HEK293 (cell line): Measurements from ENCODE around the gene TRIM27.

ENCODE experiments used
- CTCF ChIA-PET: fragments of 350-600 bp; formaldehyde crosslinking; extraction: SDS; loops from one replicate; lab custom pipeline; 2021; ENCODE audit warnings: antibody characterized with exemption; lab: Yijun Ruan, JAX
- POLR2A ChIA-PET: fragments of 300-600 bp; formaldehyde crosslinking; extraction: SDS; loops from one replicate; lab custom pipeline; 2020; ENCODE audit warnings: antibody characterized with exemption, inconsistent platforms; lab: Yijun Ruan, JAX
- H3K27ac ChIP-seq: fragments of 200-500 bp; sonication (Bioruptor generic); 2 replicates; pipeline ENCODE4 v1.5.1; 2014; ENCODE audit warnings: low read depth, low read length, control low read depth, inconsistent platforms; ENCODE audit errors: extremely low read depth
- H3K36me3 ChIP-seq, 2 experiments: fragments of 200-500 bp in 1 of 2; sonication (Bioruptor generic) in 1 of 2; 1 replicate in 1 of 2; 2 replicates in 1 of 2; pipeline ENCODE4 v1.5.1; 2014 to 2017; ENCODE audit warnings: inconsistent platforms in 2 of 2, low read length in 2 of 2; ENCODE audit not compliant: control insufficient read depth in 2 of 2, insufficient read depth in 1 of 2
- H3K4me1 ChIP-seq: fragments of 200-500 bp; sonication (Bioruptor generic); 2 replicates; pipeline ENCODE4 v1.5.1; 2014; ENCODE audit warnings: mild to moderate bottlenecking, low read length, inconsistent platforms; ENCODE audit not compliant: control insufficient read depth, insufficient read depth
- H3K4me3 ChIP-seq: 2 replicates; pipeline ENCODE4 v1.5.1; 2011; ENCODE audit warnings: low read depth, mild to moderate bottlenecking, control low read depth, low read length, moderate library complexity
- H3K9me3 ChIP-seq: fragments of 200-500 bp; sonication (Bioruptor generic); 2 replicates; pipeline ENCODE4 v1.5.1; 2014; ENCODE audit warnings: low read depth, low read length, inconsistent platforms; ENCODE audit not compliant: control insufficient read depth, insufficient read depth
- GLI4 ChIP-seq: fragments of 450-650 bp; formaldehyde crosslinking; IDR thresholded peaks from 2 replicates; pipeline ENCODE4 v1.5.1; 2016; ENCODE audit warnings: missing biosample characterization, missing genetic modification characterization
- HIC1 ChIP-seq: fragments of 450-650 bp; formaldehyde crosslinking; IDR thresholded peaks from 2 replicates; pipeline ENCODE4 v1.5.1; 2016; ENCODE audit warnings: missing biosample characterization, missing genetic modification characterization
- KLF10 ChIP-seq: fragments of 450-650 bp; IDR thresholded peaks from 2 replicates; pipeline ENCODE4 v1.5.1; 2018; ENCODE audit warnings: missing biosample characterization, mild to moderate bottlenecking, missing genetic modification characterization
- SP2 ChIP-seq: fragments of 450-650 bp; formaldehyde crosslinking; IDR thresholded peaks from 2 replicates; pipeline ENCODE4 v1.5.1; 2016; ENCODE audit warnings: missing biosample characterization, missing genetic modification characterization
- ZBTB17 ChIP-seq: fragments of 450-650 bp; formaldehyde crosslinking; IDR thresholded peaks from 2 replicates; pipeline ENCODE4 v1.5.1; 2016; ENCODE audit warnings: missing biosample characterization, missing genetic modification characterization
- ZBTB20 ChIP-seq: fragments of 450-650 bp; formaldehyde crosslinking; IDR thresholded peaks from 2 replicates; pipeline ENCODE4 v1.5.1; 2016; ENCODE audit warnings: missing biosample characterization, missing genetic modification characterization
- ZBTB6 ChIP-seq: fragments of 450-650 bp; formaldehyde crosslinking; IDR thresholded peaks from 2 replicates; pipeline ENCODE4 v1.5.1; 2017; ENCODE audit warnings: missing biosample characterization, missing genetic modification characterization
- ZNF138 ChIP-seq: fragments of 450-650 bp; formaldehyde crosslinking; IDR thresholded peaks from 2 replicates; pipeline ENCODE4 v1.5.1; 2016; ENCODE audit warnings: missing biosample characterization, missing genetic modification characterization, borderline replicate concordance
- ZNF140 ChIP-seq: fragments of 450-650 bp; formaldehyde crosslinking; IDR thresholded peaks from 2 replicates; pipeline ENCODE4 v1.5.1; 2016; ENCODE audit warnings: missing biosample characterization, missing genetic modification characterization
- ZNF18 ChIP-seq: fragments of 450-650 bp; formaldehyde crosslinking; IDR thresholded peaks from 2 replicates; pipeline ENCODE4 v1.5.1; 2016; ENCODE audit warnings: missing biosample characterization, missing genetic modification characterization
- ZNF23 ChIP-seq: fragments of 450-650 bp; formaldehyde crosslinking; IDR thresholded peaks from 2 replicates; pipeline ENCODE4 v1.5.1; 2016; ENCODE audit warnings: missing biosample characterization, missing genetic modification characterization, borderline replicate concordance
- ZNF302 ChIP-seq: fragments of 450-650 bp; formaldehyde crosslinking; IDR thresholded peaks from 2 replicates; pipeline ENCODE4 v1.5.1; 2016; ENCODE audit warnings: missing biosample characterization, missing genetic modification characterization, low read depth
- ZNF354C ChIP-seq: fragments of 450-650 bp; formaldehyde crosslinking; IDR thresholded peaks from 2 replicates; pipeline ENCODE4 v1.5.1; 2016; ENCODE audit warnings: missing biosample characterization, missing genetic modification characterization, low read depth, borderline replicate concordance
- ZNF416 ChIP-seq: fragments of 450-650 bp; formaldehyde crosslinking; IDR thresholded peaks from 2 replicates; pipeline ENCODE4 v1.5.1; 2016; ENCODE audit warnings: missing biosample characterization, missing genetic modification characterization
- ZNF501 ChIP-seq: fragments of 450-650 bp; formaldehyde crosslinking; IDR thresholded peaks from 2 replicates; pipeline ENCODE4 v1.5.1; 2016; ENCODE audit warnings: missing biosample characterization, missing genetic modification characterization
- ZNF548 ChIP-seq: fragments of 450-650 bp; formaldehyde crosslinking; IDR thresholded peaks from 2 replicates; pipeline ENCODE4 v1.5.1; 2016; ENCODE audit warnings: missing biosample characterization, missing genetic modification characterization
- ZNF555 ChIP-seq: fragments of 450-650 bp; formaldehyde crosslinking; conservative IDR thresholded peaks from 2 replicates; pipeline ENCODE4 v1.5.1; 2017; ENCODE audit warnings: missing biosample characterization, mild to moderate bottlenecking, missing genetic modification characterization, inconsistent platforms
- ZNF558 ChIP-seq: fragments of 450-650 bp; formaldehyde crosslinking; IDR thresholded peaks from 2 replicates; pipeline ENCODE4 v1.5.1; 2016; ENCODE audit warnings: missing biosample characterization, missing genetic modification characterization
- ZNF560 ChIP-seq: fragments of 450-650 bp; formaldehyde crosslinking; IDR thresholded peaks from 2 replicates; pipeline ENCODE4 v1.5.1; 2017; ENCODE audit warnings: missing biosample characterization, missing genetic modification characterization, borderline replicate concordance
- ZNF658 ChIP-seq: fragments of 450-650 bp; formaldehyde crosslinking; IDR thresholded peaks from 2 replicates; pipeline ENCODE4; 2016; ENCODE audit warnings: missing biosample characterization, missing genetic modification characterization
- ZNF664 ChIP-seq: fragments of 450-650 bp; formaldehyde crosslinking; IDR thresholded peaks from 2 replicates; pipeline ENCODE4 v1.5.1; 2016; ENCODE audit warnings: missing biosample characterization, missing genetic modification characterization
- ZNF692 ChIP-seq: fragments of 450-650 bp; formaldehyde crosslinking; IDR thresholded peaks from 2 replicates; pipeline ENCODE4 v1.5.1; 2016; ENCODE audit warnings: missing biosample characterization, missing genetic modification characterization
- ZNF791 ChIP-seq: fragments of 450-650 bp; formaldehyde crosslinking; IDR thresholded peaks from 2 replicates; pipeline ENCODE4 v1.5.1; 2016; ENCODE audit warnings: missing biosample characterization, missing genetic modification characterization
- ZNF843 ChIP-seq: fragments of 450-650 bp; formaldehyde crosslinking; IDR thresholded peaks from 2 replicates; pipeline ENCODE4 v1.5.1; 2016; ENCODE audit warnings: missing biosample characterization, missing genetic modification characterization
- TF ChIP-seq, protein P1 (sequence below): fragments of 450-650 bp; IDR thresholded peaks from 2 replicates; pipeline ENCODE4 v1.5.1; 2018; ENCODE audit warnings: missing biosample characterization, missing genetic modification characterization

TRIM27 gene

DNA sequence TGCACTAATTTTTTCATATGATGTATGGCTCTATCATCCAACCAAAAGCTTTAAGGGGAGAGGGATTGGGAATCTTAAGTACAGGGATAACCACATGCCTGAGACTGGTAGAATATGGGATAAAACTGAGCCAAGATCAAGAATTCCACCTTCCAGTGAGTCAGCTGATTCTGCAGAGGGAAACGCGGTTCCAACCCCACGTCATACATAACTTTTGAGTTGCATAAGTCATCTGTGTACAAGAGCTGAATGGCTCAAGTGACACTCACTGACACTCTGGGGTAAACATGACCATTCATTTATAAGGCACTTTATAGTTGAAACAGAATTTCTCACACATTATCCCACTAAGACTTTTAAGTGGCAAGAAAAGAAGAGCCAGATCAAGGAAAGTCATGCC lies 16.4 kb downstream of the TRIM27 start:
- no peak for TF ChIP-seq KLF10
- no peak for TF ChIP-seq ZNF560 (tag by site-specific recombination)
- no peak for TF ChIP-seq ZNF843 (tag by site-specific recombination)
- TF ChIP-seq ZNF558 (tag by site-specific recombination) = no peak
- no peak for TF ChIP-seq ZNF302
- no peak for TF ChIP-seq ZBTB6
- no peak for TF ChIP-seq ZNF664 (tag by site-specific recombination)
- no peak for TF ChIP-seq HIC1 (tag by site-specific recombination)
- TF ChIP-seq ZNF692 = no peak
- TF ChIP-seq ZNF23 (tag by site-specific recombination) = no peak
- TF ChIP-seq ZNF18 = no peak
- no peak for TF ChIP-seq ZNF354C (tag by site-specific recombination)
- no peak for TF ChIP-seq ZNF140 (tag by site-specific recombination)
- no peak for TF ChIP-seq ZNF548
- no peak for TF ChIP-seq GLI4 (tag by site-specific recombination)
- TF ChIP-seq, protein P1, sequence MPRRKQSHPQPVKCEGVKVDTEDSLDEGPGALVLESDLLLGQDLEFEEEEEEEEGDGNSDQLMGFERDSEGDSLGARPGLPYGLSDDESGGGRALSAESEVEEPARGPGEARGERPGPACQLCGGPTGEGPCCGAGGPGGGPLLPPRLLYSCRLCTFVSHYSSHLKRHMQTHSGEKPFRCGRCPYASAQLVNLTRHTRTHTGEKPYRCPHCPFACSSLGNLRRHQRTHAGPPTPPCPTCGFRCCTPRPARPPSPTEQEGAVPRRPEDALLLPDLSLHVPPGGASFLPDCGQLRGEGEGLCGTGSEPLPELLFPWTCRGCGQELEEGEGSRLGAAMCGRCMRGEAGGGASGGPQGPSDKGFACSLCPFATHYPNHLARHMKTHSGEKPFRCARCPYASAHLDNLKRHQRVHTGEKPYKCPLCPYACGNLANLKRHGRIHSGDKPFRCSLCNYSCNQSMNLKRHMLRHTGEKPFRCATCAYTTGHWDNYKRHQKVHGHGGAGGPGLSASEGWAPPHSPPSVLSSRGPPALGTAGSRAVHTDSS (tag by site-specific recombination) = no peak
- no peak for TF ChIP-seq ZNF501
- TF ChIP-seq ZNF791 (tag by site-specific recombination) = no peak
- TF ChIP-seq ZBTB17 (tag by site-specific recombination) = no peak
- Histone ChIP-seq H3K4me3 (no peak overlapping the region), H3K9me3 (no peaks in the 10 kb centered on the region), H3K27ac (no peak overlapping the region), H3K4me1 (no peaks in the 10 kb centered on the region), H3K36me3 (peaks cover 55 to 99% of the 10 kb centered on the region in 2 experiments)
- ChIA-PET CTCF (interaction anchor here (1.8 kb wide), 1 partner anchor 109 kb away, joined by 4 read pairs; no protein-coding TSS in a partner anchor), POLR2A (no interaction called here)

GRCh38 chr6:28906669-28907068 lies 17.1 kb downstream of the TRIM27 start:
- Histone ChIP-seq H3K4me3 (no peak overlapping the region), H3K27ac (no peak overlapping the region), H3K36me3 (peaks cover 55 to 99% of the 10 kb centered on the region in 2 experiments), H3K4me1 (no peaks in the 10 kb centered on the region), H3K9me3 (no peaks in the 10 kb centered on the region)
- ChIA-PET POLR2A (interaction anchor here (1.1 kb wide), 1 partner anchor 11 kb away, joined by 3 read pairs; no protein-coding TSS in a partner anchor), CTCF (interaction anchor here (1.8 kb wide), 1 partner anchor 110 kb away, joined by 4 read pairs; no protein-coding TSS in a partner anchor)
- TF ChIP-seq ZNF555 (tag by site-specific recombination) (no peak), ZNF138 (tag by site-specific recombination) (no peak), SP2 (tag by site-specific recombination) (no peak), ZBTB20 (tag by site-specific recombination) (no peak), ZNF416 (no peak), ZNF658 (tag by site-specific recombination) (no peak)
